Testis (tissue), 2 donors: ENCODE results near the gene COX10.

Experiments
- POLR2A ChIP-seq: fragments of 450-650 bp; IDR thresholded peaks from one replicate; pipeline ENCODE4 v1.6.1; 2017; ENCODE audit warnings: antibody characterized with exemption, mild to moderate bottlenecking, moderate library complexity
- TF ChIP-seq, protein P1 (sequence below), 3 experiments: fragments of 450-650 bp in 2 of 3; fragments of 200-600 bp in 1 of 3; sonication (generic) in 1 of 3; IDR thresholded peaks; one replicate each; pipeline ENCODE4 v1.5.1; 2016 to 2019; ENCODE audit warnings: antibody characterized with exemption in 3 of 3, mild to moderate bottlenecking in 2 of 3, moderate library complexity in 1 of 3

DNA sequence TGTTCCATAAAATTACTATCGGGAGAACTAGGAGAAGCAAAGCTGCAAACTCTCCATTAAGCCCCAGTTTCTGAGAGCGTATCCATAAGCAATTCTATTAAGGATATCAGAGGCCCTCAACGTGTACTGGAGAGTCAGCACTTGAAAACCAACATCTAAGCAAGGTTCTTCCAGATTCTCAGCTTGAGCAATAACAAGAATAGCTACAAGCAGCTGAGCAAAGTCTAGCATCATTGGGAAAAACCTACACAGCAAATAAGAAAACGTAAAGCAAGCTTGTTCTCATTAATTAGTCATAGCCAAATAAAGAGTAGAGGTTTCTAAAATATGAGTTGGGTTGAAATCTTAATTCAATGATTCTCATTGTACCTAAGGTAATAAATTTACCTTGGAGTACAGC is 26.9 kb upstream of the COX10 start:
- TF ChIP-seq, protein P1, sequence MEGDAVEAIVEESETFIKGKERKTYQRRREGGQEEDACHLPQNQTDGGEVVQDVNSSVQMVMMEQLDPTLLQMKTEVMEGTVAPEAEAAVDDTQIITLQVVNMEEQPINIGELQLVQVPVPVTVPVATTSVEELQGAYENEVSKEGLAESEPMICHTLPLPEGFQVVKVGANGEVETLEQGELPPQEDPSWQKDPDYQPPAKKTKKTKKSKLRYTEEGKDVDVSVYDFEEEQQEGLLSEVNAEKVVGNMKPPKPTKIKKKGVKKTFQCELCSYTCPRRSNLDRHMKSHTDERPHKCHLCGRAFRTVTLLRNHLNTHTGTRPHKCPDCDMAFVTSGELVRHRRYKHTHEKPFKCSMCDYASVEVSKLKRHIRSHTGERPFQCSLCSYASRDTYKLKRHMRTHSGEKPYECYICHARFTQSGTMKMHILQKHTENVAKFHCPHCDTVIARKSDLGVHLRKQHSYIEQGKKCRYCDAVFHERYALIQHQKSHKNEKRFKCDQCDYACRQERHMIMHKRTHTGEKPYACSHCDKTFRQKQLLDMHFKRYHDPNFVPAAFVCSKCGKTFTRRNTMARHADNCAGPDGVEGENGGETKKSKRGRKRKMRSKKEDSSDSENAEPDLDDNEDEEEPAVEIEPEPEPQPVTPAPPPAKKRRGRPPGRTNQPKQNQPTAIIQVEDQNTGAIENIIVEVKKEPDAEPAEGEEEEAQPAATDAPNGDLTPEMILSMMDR (IDR thresholded peaks at IDR 0.05): no peak
- no peak for TF ChIP-seq POLR2A
